ENCODE measurements around the gene SORBS1. TPM values are rescaled to one million over a fixed set of nuclear protein-coding genes. Genes with fewer than 3 reads are reported as not detected.

SORBS1 gene
- total and polyA plus RNA-seq, 9 of the 15 experiments (the other 6 are each of a cell fraction or from before 2014, with no cell fraction given) = 2.0 to 13.3 (median 6.5) TPM

- TF ChIP-seq REST (IDR thresholded peaks at IDR 0.05; ENCODE audit: borderline replicate concordance) (peak; percentile 79), REST (CRISPR knock-in tag; IDR thresholded peaks at IDR 0.05; ENCODE audit: low read depth) (no peak), CREM (IDR thresholded peaks at IDR 0.05; ENCODE audit: low read depth) (0 out of 2 replicates have a peak, but pooled peaks have one; percentile 18), VEZF1 (CRISPR knock-in tag; IDR thresholded peaks at IDR 0.05) (peak; percentile 35; the same call in 1 of the 2 replicates), XRCC5 (IDR thresholded peaks at IDR 0.05; ENCODE audit: low read depth, low read length) (peak; percentile 38; the same call in 1 of the 2 replicates), STAG1 (CRISPR knock-in tag; IDR thresholded peaks at IDR 0.05; ENCODE audit: borderline replicate concordance) (peak; percentile 95; the same call in 1 of the 2 replicates), TFAP4 (CRISPR knock-in tag; IDR thresholded peaks at IDR 0.05; ENCODE audit: borderline replicate concordance) (peak; percentile 19; the same call in 1 of the 2 replicates), NUFIP1 (IDR thresholded peaks at IDR 0.05; ENCODE audit: partially characterized antibody) (no peak), SMC3 (conservative IDR thresholded peaks at IDR 0.05; ENCODE audit: insufficient read depth, low read depth, low read length) (peak; percentile 93), UBTF (IDR thresholded peaks at IDR 0.05; ENCODE audit: borderline replicate concordance in 1 of 2, low read depth in 2 of 2, low read length in 2 of 2) (no peak), GATA2 (CRISPR knock-in tag; IDR thresholded peaks at IDR 0.05) (no peak)
These were observed 186.5 kb downstream of the SORBS1 start (continued) for GRCh38 chr10:95374597-95375209.
